Measurements from ENCODE around the gene GALT.
"Not testable (repeated sequence)": the region's sequence is repeated elsewhere in the genome, so short reads cannot be mapped to it uniquely, and the experiment has no call there.

GALT gene

GRCh38 chr9:34625186-34625486 is 21.3 kb upstream of the GALT start:
- no peak overlapping the region for H3K4me3 ChIP-seq (ENCODE audit: low read depth, low read length)

GRCh38 chr9:34627716-34628655 is 18.5 kb upstream of the GALT start:
- peak overlapping the region; percentile 6 for H3K4me3 ChIP-seq (ENCODE audit: low read depth, low read length)

GRCh38 chr9:34628656-34629490 is 17.6 kb upstream of the GALT start, which contains the start of gene ARID3C:
ARID3C (minus strand) TSS chr9:34629066; CDS start chr9:34628014, 1,052 bp downstream.
- peak within 1 kb of the TSS; percentile 29 for H3K4me3 ChIP-seq (ENCODE audit: low read depth, low read length)

- H3K4me3 ChIP-seq (ENCODE audit: low read depth, low read length): peak overlapping the region; percentile 29
Measured at GRCh38 chr9:34629491-34629808, 17.0 kb upstream of the GALT start.

- H3K4me3 ChIP-seq (ENCODE audit: low read depth, low read length): no peak overlapping the region
Measured at GRCh38 chr9:34630402-34631154, 15.9 kb upstream of the GALT start.

- H3K4me3 ChIP-seq (ENCODE audit: low read depth, low read length): no peak overlapping the region
Measured at GRCh38 chr9:34633166-34633565, 13.3 kb upstream of the GALT start.

GRCh38 chr9:34633851-34634550 is 12.5 kb upstream of the GALT start:
- H3K4me3 ChIP-seq (ENCODE audit: low read depth, low read length): no peak overlapping the region

GRCh38 chr9:34634551-34635248 is 11.8 kb upstream of the GALT start:
- no peak overlapping the region for H3K4me3 ChIP-seq (ENCODE audit: low read depth, low read length)

GRCh38 chr9:34635556-34635955 is 10.9 kb upstream of the GALT start:
- no peak overlapping the region for H3K4me3 ChIP-seq (ENCODE audit: low read depth, low read length)

- H3K4me3 ChIP-seq (ENCODE audit: low read depth, low read length): peak overlapping the region; percentile 66
Measured at GRCh38 chr9:34636791-34637355, 9.6 kb upstream of the GALT start.

- peak within 1 kb of the TSS; percentile 66 for H3K4me3 ChIP-seq (ENCODE audit: low read depth, low read length)
Measured at GRCh38 chr9:34637356-34638137, 8.9 kb upstream of the GALT start, which contains the start of gene SIGMAR1. SIGMAR1 (minus strand) TSS chr9:34637787; CDS start chr9:34637697, 90 bp downstream.

- H3K4me3 ChIP-seq (ENCODE audit: low read depth, low read length): peak overlapping the region; percentile 34
Measured at GRCh38 chr9:34638138-34638445, 8.4 kb upstream of the GALT start.

GRCh38 chr9:34639322-34639721 is 7.2 kb upstream of the GALT start:
- H3K4me3 ChIP-seq (ENCODE audit: low read depth, low read length): not testable (repeated sequence)

- no peak overlapping the region for H3K4me3 ChIP-seq (ENCODE audit: low read depth, low read length)
Measured at GRCh38 chr9:34642679-34643078, 3.8 kb upstream of the GALT start.

GRCh38 chr9:34644766-34645314 is 1.6 kb upstream of the GALT start:
- no peak overlapping the region for H3K4me3 ChIP-seq (ENCODE audit: low read depth, low read length)

- H3K4me3 ChIP-seq (ENCODE audit: low read depth, low read length): peak overlapping the region; percentile 72
Measured at GRCh38 chr9:34647084-34647403, 569 bp downstream of the GALT start.

- H3K4me3 ChIP-seq (ENCODE audit: low read depth, low read length): peak overlapping the region; percentile 72
Measured at GRCh38 chr9:34647651-34648050, 1.2 kb downstream of the GALT start.

GRCh38 chr9:34648673-34649072 is 2.2 kb downstream of the GALT start:
- no peak overlapping the region for H3K4me3 ChIP-seq (ENCODE audit: low read depth, low read length)

GRCh38 chr9:34650816-34651215 is 4.3 kb downstream of the GALT start:
- H3K4me3 ChIP-seq (ENCODE audit: low read depth, low read length): no peak overlapping the region

Data from iPS-11a (cell line).